Loucy (cell line): Measurements from ENCODE around the gene AMOTL2.

Source experiments
- H2AFZ ChIP-seq: fragments of 200-600 bp; sonication (generic); 2 replicates; pipeline ENCODE4 v1.6.0; 2016; ENCODE audit warnings: antibody characterized with exemption, mild to moderate bottlenecking, low read length, moderate library complexity
- H3F3A ChIP-seq: fragments of 200-600 bp; 2 replicates; pipeline ENCODE4 v1.6.0; 2016; ENCODE audit warnings: antibody characterized with exemption, low read depth, mild to moderate bottlenecking
- H3K27me3 ChIP-seq: fragments of 200-600 bp; sonication (generic); 2 replicates; pipeline ENCODE4 v1.6.1; 2014; ENCODE audit warnings: low read length, mild to moderate bottlenecking; ENCODE audit not compliant: insufficient read depth, poor library complexity, severe bottlenecking
- H3K36me3 ChIP-seq: fragments of 200-600 bp; sonication (generic); 2 replicates; pipeline ENCODE4 v1.6.1; 2016; ENCODE audit warnings: low read length; ENCODE audit not compliant: insufficient read depth
- H3K4me1 ChIP-seq: fragments of 200-600 bp; sonication (generic); 2 replicates; pipeline ENCODE4 v1.5.1; 2014; ENCODE audit warnings: low read length, mild to moderate bottlenecking; ENCODE audit not compliant: insufficient read depth, poor library complexity, severe bottlenecking
- H3K4me2 ChIP-seq: fragments of 200-600 bp; sonication (generic); 2 replicates; pipeline ENCODE4 v1.6.0; 2014; ENCODE audit warnings: antibody characterized with exemption, low read length, low read depth, mild to moderate bottlenecking; ENCODE audit not compliant: poor library complexity, severe bottlenecking
- H3K4me3 ChIP-seq: fragments of 200-600 bp; sonication (generic); 2 replicates; pipeline ENCODE4 v1.5.1; 2014; ENCODE audit warnings: low read length, mild to moderate bottlenecking, mixed read lengths; ENCODE audit not compliant: poor library complexity, severe bottlenecking
- H3K79me2 ChIP-seq: fragments of 200-600 bp; sonication (generic); 2 replicates; pipeline ENCODE4 v1.6.1; 2014; ENCODE audit warnings: low read length; ENCODE audit not compliant: insufficient read depth
- H3K9ac ChIP-seq: fragments of 200-600 bp; sonication (generic); 2 replicates; pipeline ENCODE4 v1.6.0; 2014; ENCODE audit warnings: mild to moderate bottlenecking, low read depth, low read length, moderate library complexity; ENCODE audit not compliant: poor library complexity, severe bottlenecking
- H3K9me2 ChIP-seq: fragments of 200-600 bp; sonication (generic); replicated peaks from 2 replicates; pipeline ENCODE4 v1.6.1; 2016; ENCODE audit warnings: low read depth, low read length, mixed read lengths
- H3K9me3 ChIP-seq: fragments of 200-600 bp; sonication (generic); 2 replicates; pipeline ENCODE4 v1.6.1; 2014; ENCODE audit warnings: mild to moderate bottlenecking, antibody characterized with exemption, low read length, low read depth; ENCODE audit not compliant: insufficient read depth
- H4K20me1 ChIP-seq: fragments of 200-600 bp; sonication (generic); 2 replicates; pipeline ENCODE4 v1.6.0; 2014; ENCODE audit warnings: antibody characterized with exemption, low read length, mild to moderate bottlenecking; ENCODE audit not compliant: insufficient read depth, poor library complexity, severe bottlenecking
- EZH2phosphoT487 ChIP-seq: fragments of 200-600 bp; IDR thresholded peaks from 2 replicates; pipeline ENCODE4 v1.6.1; 2018; ENCODE audit warnings: antibody characterized with exemption, mild to moderate bottlenecking, moderate library complexity, borderline replicate concordance
- TF ChIP-seq, protein P1 (sequence below): fragments of 200-600 bp; sonication (generic); conservative IDR thresholded peaks from 2 replicates; pipeline ENCODE4 v1.5.1; 2014; ENCODE audit warnings: mild to moderate bottlenecking, antibody characterized with exemption, low read length

AMOTL2 gene

DNA sequence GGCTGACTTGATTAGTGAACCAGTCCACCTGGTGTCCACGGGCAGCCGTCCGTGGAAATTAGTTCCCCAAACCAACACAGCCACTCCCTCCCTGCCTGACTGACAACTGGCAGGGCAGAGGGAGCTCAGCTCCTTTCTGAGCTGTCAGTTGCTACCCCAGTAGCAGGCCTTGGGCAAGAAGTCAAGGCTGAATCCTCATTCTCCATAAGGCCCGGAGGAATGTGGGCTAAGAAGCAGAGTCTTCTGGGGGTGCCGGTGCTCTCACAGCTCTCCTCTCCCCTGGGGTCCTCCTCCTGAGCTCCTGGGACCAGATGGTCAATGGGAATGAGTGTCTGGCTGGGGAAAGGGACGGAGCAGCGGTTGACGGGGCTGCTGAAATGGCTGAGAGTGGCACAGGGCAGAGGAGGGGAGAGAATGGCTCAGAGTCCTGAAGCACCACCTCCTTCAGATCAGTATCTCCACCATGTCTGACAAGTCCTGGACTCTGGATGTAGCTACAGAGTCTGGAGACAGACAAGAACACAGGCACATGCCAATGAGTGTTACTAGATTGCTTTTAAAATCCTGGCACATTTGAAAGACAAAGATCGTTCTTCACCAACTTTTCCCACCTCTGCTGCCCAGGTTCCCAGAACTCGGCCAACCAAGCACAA lies 16.9 kb downstream of the AMOTL2 start:
- Histone ChIP-seq H3K27me3 (no peaks in the 10 kb centered on the region), H3F3A (no peaks in the 10 kb centered on the region), H3K9me3 (no peaks in the 10 kb centered on the region), H3K79me2 (no peaks in the 10 kb centered on the region), H3K9me2 (no peaks in the 10 kb centered on the region), H3K4me1 (no peaks in the 10 kb centered on the region), H3K4me2 (no peak overlapping the region), H4K20me1 (no peaks in the 10 kb centered on the region), H3K36me3 (no peaks in the 10 kb centered on the region), H2AFZ (no peak overlapping the region), H3K9ac (no peak overlapping the region), H3K4me3 (no peak overlapping the region)
- TF ChIP-seq EZH2phosphoT487 = no peak
- TF ChIP-seq, protein P1, sequence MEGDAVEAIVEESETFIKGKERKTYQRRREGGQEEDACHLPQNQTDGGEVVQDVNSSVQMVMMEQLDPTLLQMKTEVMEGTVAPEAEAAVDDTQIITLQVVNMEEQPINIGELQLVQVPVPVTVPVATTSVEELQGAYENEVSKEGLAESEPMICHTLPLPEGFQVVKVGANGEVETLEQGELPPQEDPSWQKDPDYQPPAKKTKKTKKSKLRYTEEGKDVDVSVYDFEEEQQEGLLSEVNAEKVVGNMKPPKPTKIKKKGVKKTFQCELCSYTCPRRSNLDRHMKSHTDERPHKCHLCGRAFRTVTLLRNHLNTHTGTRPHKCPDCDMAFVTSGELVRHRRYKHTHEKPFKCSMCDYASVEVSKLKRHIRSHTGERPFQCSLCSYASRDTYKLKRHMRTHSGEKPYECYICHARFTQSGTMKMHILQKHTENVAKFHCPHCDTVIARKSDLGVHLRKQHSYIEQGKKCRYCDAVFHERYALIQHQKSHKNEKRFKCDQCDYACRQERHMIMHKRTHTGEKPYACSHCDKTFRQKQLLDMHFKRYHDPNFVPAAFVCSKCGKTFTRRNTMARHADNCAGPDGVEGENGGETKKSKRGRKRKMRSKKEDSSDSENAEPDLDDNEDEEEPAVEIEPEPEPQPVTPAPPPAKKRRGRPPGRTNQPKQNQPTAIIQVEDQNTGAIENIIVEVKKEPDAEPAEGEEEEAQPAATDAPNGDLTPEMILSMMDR = no peak

GRCh38 chr3:134356411-134357040 lies 17.7 kb downstream of the AMOTL2 start:
- H3K9ac ChIP-seq = no peak overlapping the region
- no peaks in the 10 kb centered on the region for H3K36me3 ChIP-seq
- no peaks in the 10 kb centered on the region for H3K4me1 ChIP-seq

DNA sequence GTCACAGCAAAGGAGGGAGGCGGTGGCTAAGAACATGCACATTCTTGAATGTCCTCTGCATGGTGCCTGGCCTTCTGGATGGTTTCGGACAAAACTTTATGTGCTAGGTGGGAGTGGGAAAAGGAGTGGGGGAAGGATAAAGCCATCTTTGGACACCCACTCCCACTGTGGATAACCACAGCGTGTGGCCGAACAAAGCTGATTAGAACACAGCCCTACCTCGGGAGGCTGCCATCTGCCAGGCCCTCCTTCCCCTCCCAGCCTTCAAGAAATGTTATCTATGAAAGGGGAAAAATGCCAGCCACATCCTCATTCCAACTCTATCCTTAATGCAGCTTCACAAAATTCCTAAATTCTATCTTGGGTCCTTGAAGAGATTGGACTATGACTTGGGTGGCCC lies 18.8 kb downstream of the AMOTL2 start:
- Histone ChIP-seq H3K4me1 (no peaks in the 10 kb centered on the region), H3K4me2 (no peak overlapping the region), H3F3A (no peaks in the 10 kb centered on the region), H3K9me2 (no peaks in the 10 kb centered on the region), H4K20me1 (no peaks in the 10 kb centered on the region), H3K9ac (no peak overlapping the region), H3K36me3 (no peaks in the 10 kb centered on the region), H3K4me3 (no peak overlapping the region), H2AFZ (no peak overlapping the region), H3K27me3 (no peaks in the 10 kb centered on the region), H3K79me2 (no peaks in the 10 kb centered on the region), H3K9me3 (no peaks in the 10 kb centered on the region)
- TF ChIP-seq EZH2phosphoT487 = no peak
- TF ChIP-seq, protein P1 = no peak

More at GRCh38 chr3:134356411-134357040, 17.7 kb downstream of the AMOTL2 start:
- Histone ChIP-seq H4K20me1 (no peaks in the 10 kb centered on the region), H3K4me3 (no peak overlapping the region), H3K9me3 (no peaks in the 10 kb centered on the region), H3K79me2 (no peaks in the 10 kb centered on the region), H2AFZ (no peak overlapping the region), H3F3A (no peaks in the 10 kb centered on the region), H3K4me2 (no peak overlapping the region), H3K9me2 (no peaks in the 10 kb centered on the region), H3K27me3 (no peaks in the 10 kb centered on the region)
- TF ChIP-seq EZH2phosphoT487 = no peak
- TF ChIP-seq, protein P1 = no peak
